Measurements from ENCODE around the gene CBX7.

DNA sequence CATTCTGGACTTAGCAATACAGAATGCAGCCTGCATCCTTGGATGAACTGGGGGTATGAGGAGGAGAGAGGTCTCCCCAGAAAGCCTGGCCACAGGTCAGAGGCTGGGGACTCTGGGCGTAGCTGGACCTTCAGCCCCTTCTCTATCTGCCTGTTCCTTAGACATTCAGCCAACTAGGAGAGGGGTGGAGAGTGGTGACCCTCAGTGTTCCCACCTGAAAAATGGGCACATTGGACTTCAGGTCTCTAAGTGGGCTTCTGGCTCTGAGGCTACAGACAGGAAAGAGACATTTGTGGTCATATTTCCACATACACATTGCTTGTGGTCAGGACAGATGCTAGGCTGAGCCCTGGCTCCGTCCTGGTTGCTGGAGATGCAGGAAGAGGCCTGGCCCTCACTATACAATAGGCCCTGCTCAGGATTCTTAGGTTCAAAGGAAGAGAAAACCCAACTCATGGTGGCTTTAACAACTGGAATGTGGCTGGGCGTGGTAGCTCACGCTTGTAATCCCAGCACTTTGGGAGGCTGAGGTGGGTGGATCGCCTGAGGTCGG is 30.1 kb upstream of the CBX7 start:
- TF ChIP-seq JUND (IDR thresholded peaks at IDR 0.05; ENCODE audit: low read length) (no peak), SP1 (IDR thresholded peaks at IDR 0.05; ENCODE audit: low read depth, low read length) (no peak), POLR2A (IDR thresholded peaks at IDR 0.05; ENCODE audit: control extremely low read depth in 1 of 2, low read depth in 2 of 2, low read length in 2 of 2) (no peak), BACH1 (IDR thresholded peaks at IDR 0.05; ENCODE audit: low read length) (no peak), POLR2AphosphoS5 (IDR thresholded peaks at IDR 0.05; ENCODE audit: low read depth, low read length) (no peak), TAF1 (IDR thresholded peaks at IDR 0.05; ENCODE audit: low read depth, low read length) (no peak)
- TF ChIP-seq, protein P1, sequence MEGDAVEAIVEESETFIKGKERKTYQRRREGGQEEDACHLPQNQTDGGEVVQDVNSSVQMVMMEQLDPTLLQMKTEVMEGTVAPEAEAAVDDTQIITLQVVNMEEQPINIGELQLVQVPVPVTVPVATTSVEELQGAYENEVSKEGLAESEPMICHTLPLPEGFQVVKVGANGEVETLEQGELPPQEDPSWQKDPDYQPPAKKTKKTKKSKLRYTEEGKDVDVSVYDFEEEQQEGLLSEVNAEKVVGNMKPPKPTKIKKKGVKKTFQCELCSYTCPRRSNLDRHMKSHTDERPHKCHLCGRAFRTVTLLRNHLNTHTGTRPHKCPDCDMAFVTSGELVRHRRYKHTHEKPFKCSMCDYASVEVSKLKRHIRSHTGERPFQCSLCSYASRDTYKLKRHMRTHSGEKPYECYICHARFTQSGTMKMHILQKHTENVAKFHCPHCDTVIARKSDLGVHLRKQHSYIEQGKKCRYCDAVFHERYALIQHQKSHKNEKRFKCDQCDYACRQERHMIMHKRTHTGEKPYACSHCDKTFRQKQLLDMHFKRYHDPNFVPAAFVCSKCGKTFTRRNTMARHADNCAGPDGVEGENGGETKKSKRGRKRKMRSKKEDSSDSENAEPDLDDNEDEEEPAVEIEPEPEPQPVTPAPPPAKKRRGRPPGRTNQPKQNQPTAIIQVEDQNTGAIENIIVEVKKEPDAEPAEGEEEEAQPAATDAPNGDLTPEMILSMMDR (IDR thresholded peaks at IDR 0.05; ENCODE audit: control extremely low read depth in 1 of 3, insufficient read depth in 1 of 3, low read depth in 1 of 3, low read length in 3 of 3), result no peak
